ENCODE measurements around the gene KAT2B.
A peak's percentile ranks its signal among the peaks of the same experiment; 100 is the strongest.

KAT2B gene

GRCh38 chr3:20154078-20154477, 113.8 kb downstream of the KAT2B start:
- DNase-seq: no peak

GRCh38 chr3:20154928-20155327, 114.7 kb downstream of the KAT2B start:
- DNase-seq: no peak

- no peak for DNase-seq
Measured at GRCh38 chr3:20160230-20160629, 120.0 kb downstream of the KAT2B start.

GRCh38 chr3:20161714-20162113, 121.5 kb downstream of the KAT2B start:
- DNase-seq: no peak

- DNase-seq: no peak
Measured at GRCh38 chr3:20173844-20174410, 133.7 kb downstream of the KAT2B start.

- no peak for DNase-seq
Measured at GRCh38 chr3:20181276-20181675, 141.0 kb downstream of the KAT2B start.

- no peak for DNase-seq
Measured at GRCh38 chr3:20182206-20182605, 142.0 kb downstream of the KAT2B start.

GRCh38 chr3:20185331-20185678, 145.1 kb downstream of the KAT2B start:
- DNase-seq: no peak

- peak; percentile 57 to 86 for DNase-seq
Measured at GRCh38 chr3:20185679-20186599, 145.7 kb downstream of the KAT2B start, which contains the start of gene SGO1. TSS of gene SGO1 (minus strand) at chr3:20186206. CDS start at chr3:20184027, 2,179 bp downstream.

GRCh38 chr3:20186600-20187004, 146.4 kb downstream of the KAT2B start:
- DNase-seq: no peak

GRCh38 chr3:20190991-20191390, 150.7 kb downstream of the KAT2B start:
- no peak for DNase-seq

- no peak for DNase-seq
Measured at GRCh38 chr3:20194793-20195460, 154.7 kb downstream of the KAT2B start.

- DNase-seq: no peak
Measured at GRCh38 chr3:20197775-20198174, 157.5 kb downstream of the KAT2B start.

GRCh38 chr3:20201143-20201542, 160.9 kb downstream of the KAT2B start:
- DNase-seq: no peak
